Fibroblast of skin of back (primary cell): ENCODE results near the gene KCNIP2.
"Not testable (repeated sequence)": the region's sequence is repeated elsewhere in the genome, so short reads cannot be mapped to it uniquely, and the experiment has no call there.

Source experiments
- DNase-seq: peaks from one replicate; pipeline ENCODE4 v3.0.0-alpha.2; 2013

Gene KCNIP2

GRCh38 chr10:101827919-101828600, 15.5 kb downstream of the KCNIP2 start:
- DNase-seq: no peak

- DNase-seq: no peak
These were observed 16.7 kb downstream of the KCNIP2 start for GRCh38 chr10:101826852-101827434.

- no peak for DNase-seq
These were observed 18.9 kb downstream of the KCNIP2 start for GRCh38 chr10:101824736-101825135.

- DNase-seq: no peak
These were observed 24.5 kb downstream of the KCNIP2 start for GRCh38 chr10:101818872-101819633.

GRCh38 chr10:101818119-101818871, 25.3 kb downstream of the KCNIP2 start, which contains the start of gene OGA:
Gene OGA (minus strand): TSS chr10:101818444. CDS start chr10:101818022, 422 bp downstream.
- peak; percentile 100 for DNase-seq

GRCh38 chr10:101817337-101818118, 26.1 kb downstream of the KCNIP2 start:
- DNase-seq: peak; percentile 95

GRCh38 chr10:101816913-101817336, 26.7 kb downstream of the KCNIP2 start:
- no peak for DNase-seq

GRCh38 chr10:101816376-101816775, 27.2 kb downstream of the KCNIP2 start:
- no peak for DNase-seq

GRCh38 chr10:101814466-101815071, 29.0 kb downstream of the KCNIP2 start:
- DNase-seq: peak; percentile 36

GRCh38 chr10:101812606-101813005, 31.0 kb downstream of the KCNIP2 start:
- no peak for DNase-seq

- DNase-seq: no peak
These were observed 36.4 kb downstream of the KCNIP2 start for GRCh38 chr10:101807158-101807557.

GRCh38 chr10:101803511-101803910, 40.1 kb downstream of the KCNIP2 start:
- DNase-seq: no peak

GRCh38 chr10:101797403-101798059, 46.1 kb downstream of the KCNIP2 start:
- DNase-seq: no peak

- no peak for DNase-seq
These were observed 50.1 kb downstream of the KCNIP2 start for GRCh38 chr10:101793526-101793925.

- no peak for DNase-seq
These were observed 53.9 kb downstream of the KCNIP2 start for GRCh38 chr10:101789686-101790085.

- DNase-seq: not testable (repeated sequence)
These were observed 54.4 kb downstream of the KCNIP2 start for GRCh38 chr10:101789231-101789630.

- DNase-seq: no peak
These were observed 57.8 kb downstream of the KCNIP2 start for GRCh38 chr10:101785801-101786200.

- DNase-seq: no peak
These were observed 59.0 kb downstream of the KCNIP2 start for GRCh38 chr10:101784558-101784957.

- DNase-seq: peak; percentile 8
These were observed 59.9 kb downstream of the KCNIP2 start for GRCh38 chr10:101783736-101784118.

GRCh38 chr10:101782811-101783735, 60.5 kb downstream of the KCNIP2 start, which contains the start of gene NPM3:
Gene NPM3 (minus strand): TSS chr10:101783446. CDS start chr10:101783390, 56 bp downstream.
- peak; percentile 81 for DNase-seq
